ENCODE data around the gene NOPCHAP1.
"Not testable (repeated sequence)": the region's sequence is repeated elsewhere in the genome, so short reads cannot be mapped to it uniquely, and the experiment has no call there.

The NOPCHAP1 gene

GRCh38 chr12:104986022-104986941 is at the start of gene NOPCHAP1:
NOPCHAP1 (plus strand) TSS chr12:104986316; CDS start chr12:104986353, 37 bp downstream.
- peak; percentile 76 to 79 for DNase-seq (ENCODE audit: low read depth in 2 of 2)

- no peak for DNase-seq (ENCODE audit: low read depth in 2 of 2)
Observed at GRCh38 chr12:104938371-104938770, 47.7 kb upstream of the NOPCHAP1 start.

- DNase-seq (ENCODE audit: low read depth in 2 of 2), result no peak
Observed at GRCh38 chr12:104939089-104939488, 47.0 kb upstream of the NOPCHAP1 start.

- no peak for DNase-seq (ENCODE audit: low read depth in 2 of 2)
Observed at GRCh38 chr12:104941454-104941853, 44.7 kb upstream of the NOPCHAP1 start.

GRCh38 chr12:104942075-104942474 is 44.0 kb upstream of the NOPCHAP1 start:
- DNase-seq (ENCODE audit: low read depth in 2 of 2), result no peak

GRCh38 chr12:104943401-104943800 is 42.7 kb upstream of the NOPCHAP1 start:
- DNase-seq (ENCODE audit: low read depth in 2 of 2), result not testable (repeated sequence)

- no peak for DNase-seq (ENCODE audit: low read depth in 2 of 2)
Observed at GRCh38 chr12:104944252-104944651, 41.9 kb upstream of the NOPCHAP1 start.

GRCh38 chr12:104948716-104949115 is 37.4 kb upstream of the NOPCHAP1 start:
- DNase-seq (ENCODE audit: low read depth in 2 of 2), result not testable (repeated sequence)

- DNase-seq (ENCODE audit: low read depth in 2 of 2), result no peak
Observed at GRCh38 chr12:104951759-104952509, 34.2 kb upstream of the NOPCHAP1 start.

GRCh38 chr12:104952816-104953215 is 33.3 kb upstream of the NOPCHAP1 start:
- DNase-seq (ENCODE audit: low read depth in 2 of 2), result no peak

- no peak for DNase-seq (ENCODE audit: low read depth in 2 of 2)
Observed at GRCh38 chr12:104953323-104953722, 32.8 kb upstream of the NOPCHAP1 start.

GRCh38 chr12:104955703-104956102 is 30.4 kb upstream of the NOPCHAP1 start:
- DNase-seq (ENCODE audit: low read depth in 2 of 2), result no peak

- no peak for DNase-seq (ENCODE audit: low read depth in 2 of 2)
Observed at GRCh38 chr12:104956870-104957718, 29.0 kb upstream of the NOPCHAP1 start.

- peak in 1 of 2 donors; percentile 14 for DNase-seq (ENCODE audit: low read depth in 2 of 2)
Observed at GRCh38 chr12:104957719-104958000, 28.5 kb upstream of the NOPCHAP1 start.

- DNase-seq (ENCODE audit: low read depth in 2 of 2), result peak; percentile 76 to 79
Observed at GRCh38 chr12:104958001-104958804, 27.9 kb upstream of the NOPCHAP1 start, which contains the start of gene SLC41A2. SLC41A2 (minus strand) TSS chr12:104958290; CDS start chr12:104928527, 29,763 bp downstream.

GRCh38 chr12:104958805-104959334 is 27.2 kb upstream of the NOPCHAP1 start:
- DNase-seq (ENCODE audit: low read depth in 2 of 2), result no peak

GRCh38 chr12:104959335-104959841 is 26.7 kb upstream of the NOPCHAP1 start:
- DNase-seq (ENCODE audit: low read depth in 2 of 2), result no peak

GRCh38 chr12:104960464-104960863 is 25.7 kb upstream of the NOPCHAP1 start:
- no peak for DNase-seq (ENCODE audit: low read depth in 2 of 2)

GRCh38 chr12:104963757-104964156 is 22.4 kb upstream of the NOPCHAP1 start:
- DNase-seq (ENCODE audit: low read depth in 2 of 2), result no peak

GRCh38 chr12:104964167-104964855 is 21.8 kb upstream of the NOPCHAP1 start:
- DNase-seq (ENCODE audit: low read depth in 2 of 2), result no peak
